HG03060 (cell line): ENCODE data around the gene PEX14.
"Not testable (repeated sequence)": the region's sequence is repeated elsewhere in the genome, so short reads cannot be mapped to it uniquely, and the experiment has no call there.

ENCODE experiments used
- ATAC-seq: cut with Tn5 transposase; IDR thresholded peaks from one replicate; pipeline ENCODE4 v1.9.1; 2021; ENCODE audit warnings: low read depth, moderate number of reproducible peaks; ENCODE audit not compliant: unreplicated experiment

The PEX14 gene

GRCh38 chr1:10490286-10490970, 15.7 kb downstream of the PEX14 start:
- ATAC-seq, result no peak

DNA sequence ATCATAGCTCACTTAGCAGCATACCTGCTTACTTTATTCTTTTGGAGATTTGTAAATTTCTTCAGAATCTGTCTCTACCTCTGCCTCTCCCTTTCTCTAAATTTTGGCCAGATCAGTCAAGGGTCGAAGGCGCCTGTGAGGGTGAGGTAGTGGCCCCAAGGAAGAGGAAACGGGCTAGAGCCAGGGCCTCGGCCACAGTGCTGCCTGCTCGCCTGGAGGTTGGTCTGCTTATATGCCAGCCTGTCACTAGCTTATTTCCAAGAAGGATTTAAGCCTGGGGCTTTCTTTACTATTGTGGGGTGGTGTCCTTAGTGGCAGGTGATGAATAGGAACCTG, 19.6 kb downstream of the PEX14 start:
- ATAC-seq, result no peak

GRCh38 chr1:10494754-10495474, 20.2 kb downstream of the PEX14 start:
- ATAC-seq, result peak; percentile 59

DNA sequence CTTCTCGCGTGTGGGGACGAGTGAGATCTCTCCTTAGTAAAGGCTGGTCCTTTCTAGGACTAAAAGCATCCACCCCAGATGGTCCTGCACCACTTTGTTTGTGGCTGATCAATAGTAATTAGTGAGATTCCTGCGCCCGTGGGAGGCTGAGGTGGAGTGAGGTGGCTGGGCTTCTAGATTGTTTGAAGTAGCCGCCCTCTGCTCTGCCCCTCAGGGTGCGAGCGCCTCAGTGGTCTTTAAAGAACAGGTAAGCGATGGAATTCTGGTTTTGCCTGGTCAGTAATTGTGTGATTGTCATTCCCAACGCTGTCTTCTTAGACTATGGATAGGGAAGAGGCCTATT, 20.7 kb downstream of the PEX14 start:
- ATAC-seq, result no peak

GRCh38 chr1:10495952-10496351, 21.2 kb downstream of the PEX14 start:
- ATAC-seq, result no peak

DNA sequence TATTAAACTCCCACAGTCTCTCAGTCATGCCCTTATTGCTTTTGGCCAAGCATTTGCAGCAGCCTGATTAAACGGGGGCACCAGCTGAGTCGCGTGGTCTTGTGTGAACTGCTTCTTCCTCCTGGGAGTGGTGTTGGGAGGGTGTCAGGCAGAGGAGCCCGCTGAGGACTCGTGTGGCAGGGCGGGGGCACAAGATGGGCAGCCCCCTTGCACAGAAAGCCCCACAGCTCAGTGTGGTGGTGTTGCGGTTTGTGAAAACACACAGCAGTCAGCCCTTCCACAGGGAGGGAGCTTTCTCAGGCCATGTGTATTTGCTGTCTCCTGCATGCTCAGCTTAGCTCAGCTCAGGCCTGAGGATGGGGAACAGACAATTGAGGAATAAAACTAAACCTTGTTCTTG, 22.4 kb downstream of the PEX14 start:
- no peak for ATAC-seq

DNA sequence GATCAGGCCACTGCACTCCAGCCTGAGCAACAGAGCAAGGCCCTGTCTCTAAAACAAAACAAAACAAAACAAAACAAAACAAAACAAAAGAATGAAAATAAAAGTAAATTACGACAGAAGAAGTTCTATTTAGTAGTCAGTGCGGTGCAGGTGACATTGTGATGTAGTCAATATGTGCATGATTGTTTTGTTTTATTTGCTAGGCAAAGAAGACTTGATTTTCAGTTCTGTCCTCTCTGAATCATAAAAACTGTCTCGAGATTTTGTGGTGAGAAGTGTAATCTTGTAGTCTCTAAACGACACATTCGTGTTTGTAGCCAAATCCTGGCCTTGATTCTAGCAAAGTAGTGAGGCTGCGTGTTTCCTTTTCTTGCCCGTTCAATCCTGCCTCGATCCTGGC, 23.5 kb downstream of the PEX14 start:
- ATAC-seq, result no peak

DNA sequence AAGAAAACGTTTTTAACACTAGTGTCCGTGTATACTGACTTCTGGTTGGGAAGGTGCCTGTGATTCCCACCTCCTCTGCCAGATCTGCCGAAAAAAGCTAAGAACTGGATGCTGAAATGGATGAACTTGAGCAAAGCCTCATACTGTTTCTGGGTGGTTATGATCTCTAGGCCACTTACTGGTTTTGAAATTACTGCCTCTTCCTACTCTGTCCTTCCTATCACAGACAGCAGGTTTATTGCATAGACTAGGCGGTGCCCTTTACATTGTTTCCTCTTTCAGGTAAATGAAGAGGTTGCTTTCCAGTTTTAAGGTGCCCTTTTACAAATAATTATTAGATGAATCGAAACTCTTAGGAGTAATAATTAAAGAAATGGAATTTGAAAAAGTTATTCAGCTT, 27.5 kb downstream of the PEX14 start:
- ATAC-seq, result no peak

DNA sequence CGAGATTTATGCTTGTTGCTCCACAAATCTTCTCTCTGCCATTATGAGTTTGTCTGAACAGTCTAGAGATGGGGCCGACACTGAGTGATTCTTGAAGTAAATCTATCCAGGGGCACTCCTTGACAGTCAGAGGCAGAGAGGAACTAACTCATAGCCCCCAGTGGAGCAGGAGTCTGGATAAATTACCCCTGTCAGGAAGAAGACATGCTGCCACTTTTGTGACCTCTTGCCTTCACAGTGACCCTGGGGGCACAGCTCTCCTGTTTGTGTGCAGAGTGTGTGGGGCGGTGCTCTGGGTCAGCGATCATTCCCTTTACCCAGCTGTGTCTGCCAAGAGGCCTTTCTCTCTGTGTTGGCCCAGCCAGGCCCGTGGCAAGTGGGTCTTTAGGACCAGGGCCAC, 29.5 kb downstream of the PEX14 start:
- ATAC-seq, result no peak

DNA sequence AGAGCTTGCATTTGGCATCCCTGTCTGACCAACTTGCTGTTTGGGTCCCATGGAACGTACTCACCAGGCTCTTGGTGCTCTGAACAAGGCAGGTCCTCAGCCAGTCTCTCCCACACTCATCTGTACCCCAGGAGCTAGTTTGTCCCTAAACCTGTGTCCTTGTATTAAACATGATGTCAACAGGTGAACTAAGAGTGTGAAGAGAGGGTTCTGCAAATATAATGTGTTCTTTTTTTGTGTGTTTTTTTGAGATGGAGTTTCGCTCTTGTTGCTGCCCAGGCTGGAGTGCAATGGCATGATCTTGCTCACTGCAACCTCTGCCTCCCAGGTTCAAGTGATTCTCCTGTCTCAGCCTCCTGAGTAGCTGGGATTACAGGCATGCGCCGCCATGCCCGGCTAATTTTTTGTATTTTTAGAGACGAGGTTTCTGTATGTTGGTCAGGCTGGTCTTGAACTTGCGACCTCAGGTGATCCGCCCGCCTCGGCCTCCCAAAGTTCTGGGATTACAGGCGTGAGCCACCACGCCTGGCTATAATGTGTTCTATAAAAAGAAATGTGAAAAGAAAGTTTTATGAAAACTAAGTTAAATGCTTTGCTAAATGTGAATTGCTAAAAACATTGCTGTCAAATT, 31.4 kb downstream of the PEX14 start:
- ATAC-seq, result not testable (repeated sequence)

GRCh38 chr1:10506677-10507047, 31.9 kb downstream of the PEX14 start:
- ATAC-seq, result no peak

GRCh38 chr1:10507111-10507879, 32.5 kb downstream of the PEX14 start:
- no peak for ATAC-seq

DNA sequence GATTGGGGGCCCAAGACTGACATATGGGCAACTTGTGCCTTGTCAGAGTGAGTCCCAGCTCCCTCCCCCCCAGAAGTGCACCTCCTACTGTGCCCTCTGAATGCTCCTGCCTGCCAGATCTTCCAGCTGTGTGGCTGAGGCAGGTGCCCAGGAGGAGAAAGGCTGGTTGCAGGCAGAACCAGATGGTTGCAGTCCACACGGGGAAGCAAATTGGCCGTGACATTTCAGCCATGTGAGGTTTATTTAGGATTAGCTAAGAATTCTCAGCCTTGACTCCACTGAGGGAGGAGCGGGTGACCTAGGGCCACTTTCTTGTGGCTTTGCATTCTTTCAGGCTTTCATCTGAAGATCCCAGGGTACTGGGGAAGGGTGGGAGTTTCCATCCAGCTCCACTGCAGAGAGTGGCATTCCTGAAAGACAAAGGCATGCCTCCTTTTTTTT, 33.8 kb downstream of the PEX14 start:
- no peak for ATAC-seq

GRCh38 chr1:10509809-10510509, 35.2 kb downstream of the PEX14 start:
- no peak for ATAC-seq

DNA sequence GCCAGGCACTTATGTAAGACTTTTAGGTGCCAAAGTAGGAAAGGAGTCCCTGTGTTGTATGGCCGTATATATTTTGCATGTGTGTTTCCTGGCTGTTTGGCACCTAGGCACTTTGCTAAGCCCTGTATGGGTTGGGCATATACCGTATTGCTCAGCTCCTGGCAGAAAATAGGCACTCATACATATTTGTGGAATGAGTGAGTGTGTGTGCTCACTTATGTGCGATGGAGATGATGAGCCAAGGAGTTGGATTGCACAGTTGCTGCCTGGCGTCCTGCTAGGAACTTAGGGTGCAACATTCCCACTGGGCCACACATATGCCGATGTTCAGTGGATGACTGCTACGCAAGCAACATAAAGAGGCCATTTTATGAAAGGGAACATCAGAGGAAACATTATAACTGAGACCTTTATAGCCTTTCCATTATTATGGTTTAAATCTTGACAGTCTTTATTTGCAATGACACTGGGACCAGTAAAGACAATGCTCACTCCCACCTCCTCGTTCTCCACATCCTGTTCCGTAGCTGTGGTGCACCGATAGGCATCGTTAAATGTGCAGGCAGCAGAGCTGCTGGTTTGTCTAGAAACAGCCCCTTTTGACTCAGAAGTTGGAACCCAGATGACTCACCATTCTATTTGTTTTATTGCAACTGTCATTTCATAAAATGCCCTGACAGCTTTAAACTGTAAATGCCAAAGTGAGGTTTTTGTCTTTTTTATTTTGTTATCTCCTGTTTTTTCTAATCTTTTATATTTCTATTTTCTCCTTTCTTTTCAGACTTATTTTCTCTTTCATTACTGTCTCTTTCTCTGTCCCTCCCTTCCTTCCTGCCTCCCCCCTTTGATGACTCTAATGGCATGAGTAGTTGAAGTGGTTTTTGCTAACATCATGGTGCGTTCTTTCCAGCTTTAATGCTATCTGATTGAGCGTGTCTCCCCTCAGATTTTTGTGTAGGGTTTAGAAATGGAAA, 36.1 kb downstream of the PEX14 start:
- ATAC-seq, result peak; percentile 75

DNA sequence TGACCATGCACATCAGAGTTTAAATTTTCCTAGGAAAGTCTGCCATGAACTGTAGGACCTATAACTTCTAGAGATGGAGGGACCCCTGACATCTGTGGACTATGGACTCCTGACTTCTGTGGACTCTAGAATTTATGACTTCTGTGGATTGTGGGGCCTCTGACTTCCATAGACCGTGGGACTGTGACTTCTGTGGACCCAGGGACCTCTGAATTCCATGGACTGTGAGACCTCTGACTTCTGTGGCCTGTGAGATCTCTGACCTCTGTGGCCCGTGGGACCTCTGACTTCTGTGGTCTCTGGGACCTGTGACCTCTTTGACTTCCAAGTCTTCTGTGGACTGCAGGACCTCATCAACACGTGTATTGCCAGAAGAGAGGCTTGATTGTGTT, 36.7 kb downstream of the PEX14 start:
- no peak for ATAC-seq

DNA sequence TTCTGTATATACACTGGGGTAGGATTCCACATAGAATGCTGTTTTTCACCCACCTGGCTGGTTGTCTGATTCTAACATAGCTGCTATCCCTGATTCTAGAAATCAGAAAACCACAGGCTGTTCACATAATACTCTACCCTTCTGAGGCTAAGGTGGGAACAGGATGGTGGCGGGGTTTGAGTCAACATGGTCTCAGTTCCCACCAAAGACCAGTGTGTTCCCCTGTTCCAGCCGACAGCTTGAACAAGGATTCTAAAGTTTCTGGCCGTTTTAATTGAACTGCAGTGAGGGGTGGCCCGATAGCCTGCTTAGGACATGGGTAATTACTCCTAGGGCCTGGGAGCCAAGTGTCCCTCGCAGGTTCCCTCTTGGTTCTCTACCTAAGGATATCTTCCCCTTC, 38.4 kb downstream of the PEX14 start:
- ATAC-seq, result no peak

- no peak for ATAC-seq
Observed at GRCh38 chr1:10514490-10515235, 39.9 kb downstream of the PEX14 start.
